BE2C (cell line): ENCODE data around the gene GID8.
A peak's percentile ranks its signal among the peaks of the same experiment; 100 is the strongest.

ENCODE experiments used
- DNase-seq: peaks from one replicate; pipeline ENCODE4 v3.0.0-alpha.2; 2020
- H3K27me3 ChIP-seq: fragments of 250-450 bp; sonication (Bioruptor Pico); 2 replicates; pipeline ENCODE4 v1.5.1; 2020; ENCODE audit warnings: mild to moderate bottlenecking
- H3K36me3 ChIP-seq: fragments of 250-450 bp; sonication (Bioruptor Pico); 2 replicates; pipeline ENCODE4 v1.5.1; 2020; ENCODE audit warnings: mild to moderate bottlenecking
- H3K4me1 ChIP-seq: fragments of 250-450 bp; sonication (Bioruptor Pico); 2 replicates; pipeline ENCODE4 v1.5.1; 2020
- H3K4me3 ChIP-seq: 2 replicates; pipeline ENCODE4 v1.5.1; 2011; ENCODE audit warnings: low read depth, low read length
- H3K9me3 ChIP-seq: fragments of 250-450 bp; sonication (Bioruptor Pico); 2 replicates; pipeline ENCODE4 v1.5.1; 2020
- CTCF ChIP-seq: IDR thresholded peaks from 2 replicates; pipeline ENCODE4 v1.5.1; 2012; ENCODE audit warnings: mild to moderate bottlenecking, low read depth, low read length

GID8 gene

DNA sequence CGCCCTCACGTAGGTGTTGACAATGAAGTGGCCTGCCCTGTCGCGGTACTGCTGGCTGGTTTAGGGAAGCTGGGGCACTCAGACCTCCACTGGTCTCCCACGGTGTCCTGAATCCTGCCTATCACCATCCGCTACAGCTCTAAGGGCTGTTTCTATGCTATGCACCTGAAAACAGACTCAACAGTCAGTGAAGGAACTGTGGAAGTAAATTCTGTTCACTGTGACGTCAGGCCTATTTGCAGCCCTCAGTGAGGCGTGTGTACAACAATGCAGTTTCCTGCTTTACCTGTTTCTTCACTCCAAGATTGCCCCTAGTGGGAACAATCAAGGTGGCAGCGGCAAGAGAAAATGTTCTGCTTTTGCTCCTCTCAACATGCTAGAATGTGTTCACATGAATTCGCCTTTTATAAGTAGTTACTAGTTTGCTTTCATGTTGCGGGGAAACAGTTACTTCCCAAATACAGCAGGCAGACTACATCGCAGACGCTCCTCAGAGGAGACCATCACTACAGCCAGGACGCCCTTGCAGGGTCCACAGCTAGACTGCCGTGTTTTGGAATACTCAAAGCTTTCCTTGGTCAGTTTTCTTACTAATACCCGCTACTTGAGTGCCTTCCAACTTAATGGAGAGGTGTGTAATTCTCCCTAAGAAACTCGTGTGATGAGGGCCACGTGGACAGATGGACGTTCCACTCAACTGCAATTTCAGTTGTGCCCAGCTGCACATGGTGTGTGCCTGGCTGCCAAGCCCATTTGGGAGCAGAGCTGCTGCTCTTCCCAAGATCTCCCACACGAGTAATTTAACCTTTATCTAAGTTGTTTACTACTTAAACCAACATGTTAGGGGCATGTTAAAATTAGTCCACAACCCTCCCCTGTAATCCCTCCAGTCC is 37.0 kb upstream of the GID8 start:
- Histone ChIP-seq H3K27me3 (no peaks in the 10 kb centered on the region), H3K36me3 (peaks cover 58% of the 10 kb centered on the region), H3K4me1 (peaks cover 5% of the 10 kb centered on the region; the same call in 1 of the 2 replicates), H3K9me3 (no peaks in the 10 kb centered on the region), H3K4me3 (no peak overlapping the region)
- no peak for DNase-seq
- peak; percentile 39 for TF ChIP-seq CTCF

DNA sequence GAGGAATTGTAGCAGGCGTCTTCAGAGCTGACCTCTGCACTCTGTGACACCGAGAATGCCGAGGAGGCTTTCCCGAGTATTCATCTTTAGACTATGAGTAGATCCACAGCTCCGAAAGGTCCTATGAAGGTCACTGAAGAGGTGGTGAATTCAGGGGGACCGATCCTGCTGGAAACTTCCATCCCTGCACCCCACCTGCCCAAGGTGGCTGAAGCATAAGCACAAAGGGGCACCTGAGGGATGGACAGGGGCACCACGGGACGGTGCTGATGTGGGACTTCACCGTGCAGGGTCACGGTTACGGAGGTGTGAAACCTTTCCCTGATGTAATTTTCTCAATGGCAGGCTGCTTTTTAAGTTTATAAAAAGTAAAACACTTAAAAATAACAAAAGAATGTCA is 36.1 kb upstream of the GID8 start:
- Histone ChIP-seq H3K4me1 (peaks cover 5% of the 10 kb centered on the region; the same call in 1 of the 2 replicates), H3K27me3 (no peaks in the 10 kb centered on the region), H3K36me3 (peaks cover 59% of the 10 kb centered on the region), H3K9me3 (no peaks in the 10 kb centered on the region), H3K4me3 (no peak overlapping the region)
- no peak for TF ChIP-seq CTCF
- DNase-seq: no peak

GRCh38 chr20:62902926-62903615 is 34.9 kb upstream of the GID8 start:
- TF ChIP-seq CTCF: no peak
- no peak for DNase-seq
- no peak overlapping the region for H3K4me3 ChIP-seq
- no peaks in the 10 kb centered on the region for H3K27me3 ChIP-seq
- no peaks in the 10 kb centered on the region for H3K9me3 ChIP-seq
- H3K4me1 ChIP-seq: peaks cover 5% of the 10 kb centered on the region; the same call in 1 of the 2 replicates
- peaks cover 66% of the 10 kb centered on the region for H3K36me3 ChIP-seq

DNA sequence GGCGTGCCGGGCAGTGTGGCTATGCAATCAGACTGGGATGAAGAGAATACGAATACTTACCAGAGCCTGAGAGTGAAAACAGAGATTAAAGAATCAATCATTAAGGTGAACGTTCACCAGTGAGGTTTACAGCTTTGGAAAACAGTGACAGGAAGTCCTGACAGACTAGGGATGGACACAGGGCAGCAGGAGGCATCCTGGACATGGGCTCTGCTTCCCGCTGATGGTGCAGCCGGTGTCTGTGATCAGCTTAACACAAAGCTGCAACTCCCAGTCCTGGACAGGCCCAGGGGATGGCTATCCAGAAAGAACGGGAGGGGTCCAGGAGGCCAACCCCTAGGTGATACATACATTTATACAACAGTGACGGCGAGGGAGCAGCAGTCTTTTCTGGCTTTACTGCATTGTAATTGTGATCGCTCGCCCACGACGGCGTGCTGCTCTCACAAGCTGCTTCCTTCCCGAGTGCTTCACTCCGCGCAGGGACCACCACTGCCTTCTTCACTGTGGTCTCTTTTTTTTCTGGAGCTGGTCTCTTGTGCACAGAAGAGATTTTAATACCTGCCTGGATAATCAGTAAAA is 32.3 kb upstream of the GID8 start:
- TF ChIP-seq CTCF: no peak
- no peak for DNase-seq
- Histone ChIP-seq H3K9me3 (no peaks in the 10 kb centered on the region), H3K27me3 (no peaks in the 10 kb centered on the region), H3K36me3 (peaks cover 91% of the 10 kb centered on the region), H3K4me3 (no peak overlapping the region), H3K4me1 (no peaks in the 10 kb centered on the region)

- H3K9me3 ChIP-seq: no peaks in the 10 kb centered on the region
- H3K27me3 ChIP-seq: no peaks in the 10 kb centered on the region
- no peak for TF ChIP-seq CTCF
- peaks cover 95% of the 10 kb centered on the region for H3K36me3 ChIP-seq
- no peak overlapping the region for H3K4me3 ChIP-seq
- H3K4me1 ChIP-seq: no peaks in the 10 kb centered on the region
- no peak for DNase-seq
Measured at GRCh38 chr20:62906209-62906608, 31.7 kb upstream of the GID8 start.
